H9 (cell line): ENCODE measurements around the gene NDUFS6. TPM values are rescaled to one million over a fixed set of nuclear protein-coding genes. Genes with fewer than 3 reads are reported as not detected.

ENCODE experiments used
- DNase-seq: peaks from one replicate; pipeline ENCODE4 v3.0.0-alpha.2; 2017
- H2AFZ ChIP-seq: one replicate; pipeline ENCODE4 v1.6.1; 2013; ENCODE audit warnings: mild to moderate bottlenecking, low read length, control low read depth, moderate library complexity
- H2AK5ac ChIP-seq: 2 replicates; pipeline ENCODE4 v1.6.1; 2013; ENCODE audit warnings: low read length, control low read depth, mixed read lengths; ENCODE audit not compliant: insufficient read length
- H2BK120ac ChIP-seq: one replicate; pipeline ENCODE4 v1.6.1; 2013; ENCODE audit warnings: low read depth, mild to moderate bottlenecking, low read length, control low read depth, inconsistent platforms; ENCODE audit not compliant: poor library complexity, severe bottlenecking
- H2BK12ac ChIP-seq: 2 replicates; pipeline ENCODE4 v1.6.1; 2013; ENCODE audit warnings: low read length, control low read depth, mixed read lengths, low read depth; ENCODE audit not compliant: insufficient read length
- H2BK15ac ChIP-seq: 2 replicates; pipeline ENCODE4 v1.6.1; 2013; ENCODE audit warnings: low read depth, low read length, control low read depth
- H2BK20ac ChIP-seq: one replicate; pipeline ENCODE4 v1.6.1; 2013; ENCODE audit warnings: low read depth, mild to moderate bottlenecking, low read length, control low read depth, inconsistent platforms; ENCODE audit not compliant: poor library complexity, severe bottlenecking
- H2BK5ac ChIP-seq: 2 replicates; pipeline ENCODE4 v1.6.1; 2013; ENCODE audit warnings: low read length, control low read depth, mixed read lengths; ENCODE audit not compliant: insufficient read length
- H3K14ac ChIP-seq: 2 replicates; pipeline ENCODE4 v1.6.1; 2013; ENCODE audit warnings: low read length, control low read depth; ENCODE audit not compliant: insufficient read depth
- H3K18ac ChIP-seq: 2 replicates; pipeline ENCODE4 v1.6.1; 2013; ENCODE audit warnings: low read depth, mild to moderate bottlenecking, mixed read lengths, low read length, control low read depth; ENCODE audit not compliant: insufficient read length
- H3K23ac ChIP-seq: 2 replicates; pipeline ENCODE4 v1.6.1; 2013; ENCODE audit warnings: low read length, control low read depth, mixed read lengths, low read depth; ENCODE audit not compliant: insufficient read length
- H3K23me2 ChIP-seq: 2 replicates; pipeline ENCODE4 v1.6.1; 2013; ENCODE audit warnings: low read depth, mild to moderate bottlenecking, mixed read lengths, low read length, control low read depth; ENCODE audit not compliant: insufficient read length, poor library complexity, severe bottlenecking
- H3K27ac ChIP-seq: 2 replicates; pipeline ENCODE4 v1.5.1; 2013; ENCODE audit warnings: low read length, control low read depth, mixed read lengths, low read depth; ENCODE audit not compliant: insufficient read length
- H3K27me3 ChIP-seq: 2 replicates; pipeline ENCODE4 v1.6.1; 2013; ENCODE audit warnings: low read length, control low read depth, inconsistent platforms; ENCODE audit not compliant: insufficient read depth
- H3K4ac ChIP-seq: 2 replicates; pipeline ENCODE4 v1.6.1; 2013; ENCODE audit warnings: low read depth, mild to moderate bottlenecking, control low read depth, inconsistent platforms, low read length, moderate library complexity
- H3K4me1 ChIP-seq: 2 replicates; pipeline ENCODE4 v1.6.1; 2013; ENCODE audit warnings: low read length, control low read depth, inconsistent platforms; ENCODE audit not compliant: insufficient read depth
- H3K4me2 ChIP-seq: 2 replicates; pipeline ENCODE4 v1.6.1; 2013; ENCODE audit warnings: low read length, control low read depth, mixed read lengths; ENCODE audit not compliant: insufficient read length, insufficient read depth
- H3K56ac ChIP-seq: 2 replicates; pipeline ENCODE4 v1.6.1; 2013; ENCODE audit warnings: low read depth, mild to moderate bottlenecking, mixed read lengths, low read length, control low read depth; ENCODE audit not compliant: insufficient read length
- H3K79me1 ChIP-seq: 2 replicates; pipeline ENCODE4 v1.6.1; 2013; ENCODE audit warnings: low read depth, mild to moderate bottlenecking, moderate library complexity, low read length, control low read depth, inconsistent platforms; ENCODE audit not compliant: insufficient read depth, poor library complexity, severe bottlenecking
- H3K79me2 ChIP-seq: 2 replicates; pipeline ENCODE4 v1.6.1; 2013; ENCODE audit warnings: low read length, control low read depth, inconsistent platforms; ENCODE audit not compliant: insufficient read depth
- H3K9ac ChIP-seq: 2 replicates; pipeline ENCODE4 v1.6.1; 2013; ENCODE audit warnings: low read length, control low read depth, mixed read lengths; ENCODE audit not compliant: insufficient read length; ENCODE audit errors: extremely low read depth
- H3K9me3 ChIP-seq: one replicate; pipeline ENCODE4 v1.6.1; 2013; ENCODE audit warnings: low read depth, low read length, inconsistent platforms; ENCODE audit not compliant: control insufficient read depth
- H3T11ph ChIP-seq: one replicate; pipeline ENCODE4 v1.6.1; 2013; ENCODE audit warnings: mild to moderate bottlenecking, low read length, control low read depth, inconsistent platforms
- H4K20me1 ChIP-seq: one replicate; pipeline ENCODE4 v1.6.1; 2013; ENCODE audit not compliant: control insufficient read depth, insufficient read length, insufficient read depth
- H4K5ac ChIP-seq: 2 replicates; pipeline ENCODE4 v1.6.1; 2013; ENCODE audit warnings: low read depth, mild to moderate bottlenecking, mixed read lengths, low read length, control low read depth; ENCODE audit not compliant: insufficient read length
- H4K8ac ChIP-seq: replicated peaks from 2 replicates; pipeline ENCODE4 v1.6.1; 2013; ENCODE audit warnings: low read length, control low read depth, mixed read lengths, low read depth; ENCODE audit not compliant: insufficient read length
- H4K91ac ChIP-seq: 2 replicates; pipeline ENCODE4 v1.6.1; 2013; ENCODE audit warnings: low read depth, mild to moderate bottlenecking, moderate library complexity, mixed read lengths, low read length, control low read depth; ENCODE audit not compliant: insufficient read length
- H3K27ac Mint-ChIP-seq, 3 experiments: 2 replicates in 2 of 3; 3 replicates in 1 of 3; pipeline ENCODE4 v1.8.0; 2020 to 2021; ENCODE audit warnings: mixed read lengths in 3 of 3, mild to moderate bottlenecking in 1 of 3, moderate library complexity in 1 of 3
- H3K27me3 Mint-ChIP-seq: 2 replicates; pipeline ENCODE4 v1.8.0; 2021; ENCODE audit warnings: low read depth, mild to moderate bottlenecking, moderate library complexity, mixed read lengths
- H3K36me3 Mint-ChIP-seq, 3 experiments: 2 replicates in 2 of 3; 3 replicates in 1 of 3; pipeline ENCODE4 v1.8.0; 2020 to 2021; ENCODE audit warnings: low read depth in 3 of 3, mixed read lengths in 3 of 3; ENCODE audit not compliant: insufficient read depth in 1 of 3
- H3K4me1 Mint-ChIP-seq, 2 experiments: 2 replicates each; pipeline ENCODE4 v1.8.0; 2020; ENCODE audit warnings: mixed read lengths in 2 of 2
- H3K4me3 Mint-ChIP-seq, 2 experiments: 2 replicates in 1 of 2; 3 replicates in 1 of 2; pipeline ENCODE4 v1.8.0; 2020 to 2021; ENCODE audit warnings: mild to moderate bottlenecking in 2 of 2, mixed read lengths in 2 of 2, moderate library complexity in 1 of 2
- H3K9me3 Mint-ChIP-seq, 2 experiments: 2 replicates in 1 of 2; 3 replicates in 1 of 2; pipeline ENCODE4 v1.8.0; 2020; ENCODE audit warnings: mild to moderate bottlenecking in 2 of 2, mixed read lengths in 2 of 2, moderate library complexity in 1 of 2
- WGBS: extraction: QIAGEN DNeasy Blood & Tissue Kit; methylation state at CpG from one replicate; pipeline ENCODE4 v1.1.7; 2013; ENCODE audit warnings: missing lambda C conversion rate, low lambda C conversion rate, mixed read lengths; ENCODE audit not compliant: insufficient read length; ENCODE audit errors: extremely low coverage; 5-methylcytosine and 5-hydroxymethylcytosine counted together
- total RNA-seq: library from RNA; stranded (reverse); gene quantifications from 2 replicates; pipeline ENCODE4 v1.2.1, GENCODE V29; 2021
- TF ChIP-seq, protein P1 (sequence below): fragments of 200-600 bp; sonication (generic); conservative IDR thresholded peaks from 3 replicates; pipeline ENCODE4 v1.8.0; 2021; ENCODE audit warnings: antibody characterized with exemption, mild to moderate bottlenecking

NDUFS6 gene
- total RNA-seq, 1 experiment from 2014 or later, result 62.5 TPM

- Histone ChIP-seq H3K4me1 (no peaks in the 10 kb centered on the region), H3T11ph (no peak overlapping the region), H3K79me2 (no peaks in the 10 kb centered on the region), H3K9ac (no peak overlapping the region), H4K91ac (no peak overlapping the region), H3K14ac (no peak overlapping the region), H2AFZ (no peak overlapping the region), H3K18ac (no peak overlapping the region), H3K4me2 (no peak overlapping the region), H4K5ac (no peak overlapping the region), H2BK20ac (no peak overlapping the region), H3K27me3 (no peaks in the 10 kb centered on the region), H3K79me1 (no peaks in the 10 kb centered on the region), H3K4ac (no peak overlapping the region), H2BK12ac (no peak overlapping the region), H4K20me1 (no peaks in the 10 kb centered on the region), H2AK5ac (no peak overlapping the region), H3K27ac (no peak overlapping the region), H2BK15ac (no peak overlapping the region), H3K56ac (no peak overlapping the region), H2BK5ac (no peak overlapping the region), H4K8ac (no peak overlapping the region), H3K23ac (no peak overlapping the region), H2BK120ac (no peak overlapping the region), H3K23me2 (no peaks in the 10 kb centered on the region), H3K9me3 (no peaks in the 10 kb centered on the region)
- H3K27ac Mint-ChIP-seq, result no peak overlapping the region
- no peaks in the 10 kb centered on the region; a peak in 1 of 7 replicates for H3K36me3 Mint-ChIP-seq
- peaks cover 2% of the 10 kb centered on the region; the same call in 1 of the 2 replicates for H3K27me3 Mint-ChIP-seq
- H3K9me3 Mint-ChIP-seq, result peaks cover 9 to 11% of the 10 kb centered on the region in 2 experiments; a peak in 4 of 5 replicates
- H3K4me1 Mint-ChIP-seq, result no peaks in the 10 kb centered on the region; a peak in 1 of 4 replicates
- H3K4me3 Mint-ChIP-seq, result no peak overlapping the region
- no peak for DNase-seq
- TF ChIP-seq, protein P1, sequence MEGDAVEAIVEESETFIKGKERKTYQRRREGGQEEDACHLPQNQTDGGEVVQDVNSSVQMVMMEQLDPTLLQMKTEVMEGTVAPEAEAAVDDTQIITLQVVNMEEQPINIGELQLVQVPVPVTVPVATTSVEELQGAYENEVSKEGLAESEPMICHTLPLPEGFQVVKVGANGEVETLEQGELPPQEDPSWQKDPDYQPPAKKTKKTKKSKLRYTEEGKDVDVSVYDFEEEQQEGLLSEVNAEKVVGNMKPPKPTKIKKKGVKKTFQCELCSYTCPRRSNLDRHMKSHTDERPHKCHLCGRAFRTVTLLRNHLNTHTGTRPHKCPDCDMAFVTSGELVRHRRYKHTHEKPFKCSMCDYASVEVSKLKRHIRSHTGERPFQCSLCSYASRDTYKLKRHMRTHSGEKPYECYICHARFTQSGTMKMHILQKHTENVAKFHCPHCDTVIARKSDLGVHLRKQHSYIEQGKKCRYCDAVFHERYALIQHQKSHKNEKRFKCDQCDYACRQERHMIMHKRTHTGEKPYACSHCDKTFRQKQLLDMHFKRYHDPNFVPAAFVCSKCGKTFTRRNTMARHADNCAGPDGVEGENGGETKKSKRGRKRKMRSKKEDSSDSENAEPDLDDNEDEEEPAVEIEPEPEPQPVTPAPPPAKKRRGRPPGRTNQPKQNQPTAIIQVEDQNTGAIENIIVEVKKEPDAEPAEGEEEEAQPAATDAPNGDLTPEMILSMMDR, result no peak
- no CpG with 5 or more reads among the region's 6 CpGs for WGBS
These were observed 24.4 kb upstream of the NDUFS6 start for GRCh38 chr5:1776831-1777230.
